ENCODE measurements around the gene UTS2B.

- TF ChIP-seq POLR2A (IDR thresholded peaks at IDR 0.05; ENCODE audit: low read depth, low read length), result no peak
- no peak for TF ChIP-seq TAF1 (IDR thresholded peaks at IDR 0.05; ENCODE audit: borderline replicate concordance, low read depth, low read length)
Measured at GRCh38 chr3:191324936-191325335, 5.4 kb downstream of the UTS2B start.
